Caco-2 (cell line): ENCODE measurements around the gene EPB41L4B. TPM values are rescaled to one million over a fixed set of nuclear protein-coding genes. Genes with fewer than 3 reads are reported as not detected.

Experiments used
- BruUV-seq: library from RNA; stranded (reverse); fragments of 400-500 nt; replicated peaks from 2 replicates; lab custom pipeline; 2021; lab: Mats Ljungman, UMichigan
- CTCF ChIA-PET: fragments of 300-600 bp; sonication (Branson Sonifier 250); formaldehyde crosslinking; loops from one replicate; lab custom pipeline; 2022; ENCODE audit warnings: antibody characterized with exemption; lab: Charles Lee
- POLR2A ChIA-PET: fragments of 300-600 bp; sonication (Branson Sonifier 250); formaldehyde crosslinking; loops from one replicate; lab custom pipeline; 2022; ENCODE audit warnings: antibody characterized with exemption; lab: Charles Lee
- DNase-seq, 2 experiments: peaks; one replicate each; pipeline versions ENCODE4 v3.0.0 to v3.0.0-alpha.2; 2020 to 2022
- H3K27me3 ChIP-seq: replicated peaks from 2 replicates; pipeline ENCODE4 v1.6.0; 2011; ENCODE audit warnings: low read length; ENCODE audit not compliant: control insufficient read depth, insufficient read depth
- H3K36me3 ChIP-seq: 2 replicates; pipeline ENCODE4 v1.5.1; 2011; ENCODE audit warnings: low read length; ENCODE audit not compliant: control insufficient read depth, insufficient read depth
- H3K4me1 ChIP-seq: fragments of 250-450 bp; sonication (Bioruptor Pico); 2 replicates; pipeline ENCODE4 v1.5.1; 2020; ENCODE audit warnings: mild to moderate bottlenecking
- H3K4me3 ChIP-seq: 2 replicates; pipeline ENCODE4 v1.5.1; 2011; ENCODE audit warnings: low read depth, mild to moderate bottlenecking, control low read depth, low read length
- H3K9me3 ChIP-seq: fragments of 250-450 bp; sonication (Bioruptor Pico); 2 replicates; pipeline ENCODE4 v1.5.1; 2020; ENCODE audit warnings: mild to moderate bottlenecking, moderate library complexity
- H3K27ac Mint-ChIP-seq: one replicate; pipeline ENCODE4 v1.8.0; 2022; ENCODE audit warnings: mixed read lengths; ENCODE audit not compliant: unreplicated experiment
- H3K27me3 Mint-ChIP-seq: one replicate; pipeline ENCODE4 v1.8.0; 2022; ENCODE audit warnings: mixed read lengths; ENCODE audit not compliant: insufficient read depth, unreplicated experiment
- H3K36me3 Mint-ChIP-seq: one replicate; pipeline ENCODE4 v1.8.0; 2022; ENCODE audit warnings: mild to moderate bottlenecking, mixed read lengths; ENCODE audit not compliant: insufficient read depth, unreplicated experiment
- H3K4me1 Mint-ChIP-seq: one replicate; pipeline ENCODE4 v1.8.0; 2022; ENCODE audit warnings: low read depth, mixed read lengths; ENCODE audit not compliant: unreplicated experiment
- H3K4me3 Mint-ChIP-seq: one replicate; pipeline ENCODE4 v1.8.0; 2022; ENCODE audit warnings: mild to moderate bottlenecking, moderate library complexity, mixed read lengths; ENCODE audit not compliant: unreplicated experiment
- H3K9me3 Mint-ChIP-seq: one replicate; pipeline ENCODE4 v1.8.0; 2022; ENCODE audit warnings: mixed read lengths; ENCODE audit not compliant: unreplicated experiment
- intact Hi-C: fragments of 100-400 bp; cut with micrococcal nuclease; formaldehyde crosslinking; loops from one replicate; pipeline ENCODE4 v1.10.0; 2022; ENCODE audit not compliant: unreplicated experiment
- total RNA-seq: library from RNA; stranded (reverse); gene quantifications from 2 replicates; pipeline ENCODE4 v1.2.3, GENCODE V29; 2022
- TF ChIP-seq, protein P1 (sequence below), 2 experiments: fragments of 200-600 bp in 1 of 2; IDR thresholded peaks; 1 replicate in 1 of 2; 2 replicates in 1 of 2; pipeline versions ENCODE4 v1.5.1 to v1.8.0; 2011 to 2022; ENCODE audit warnings: antibody characterized with exemption in 1 of 2, control low read depth in 1 of 2, inconsistent platforms in 1 of 2, low read depth in 1 of 2, low read length in 1 of 2, mild to moderate bottlenecking in 1 of 2, moderate library complexity in 1 of 2; ENCODE audit not compliant: insufficient read depth in 1 of 2, severe bottlenecking in 1 of 2, unreplicated experiment in 1 of 2

The EPB41L4B gene
- total RNA-seq, 1 experiment from 2014 or later: 16.3 TPM

DNA sequence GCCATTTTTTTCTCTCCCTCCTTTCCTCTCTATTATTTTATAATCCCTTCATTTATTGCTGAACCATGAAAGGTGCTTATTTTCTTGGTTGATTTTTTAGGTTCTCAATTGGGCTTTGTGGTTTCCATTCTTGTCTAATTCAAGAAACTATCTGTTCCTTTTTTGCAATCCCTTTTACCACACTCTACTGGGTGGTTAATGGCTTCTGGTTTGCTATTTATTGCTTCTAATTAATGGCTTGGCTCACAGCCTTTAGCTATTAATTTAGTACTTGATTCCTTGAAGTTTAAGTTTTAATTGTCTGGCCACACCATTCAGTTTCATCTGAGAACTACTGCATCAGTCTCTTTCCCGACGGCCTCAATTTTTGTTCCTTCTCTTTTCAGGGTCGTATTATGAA lies 159.4 kb downstream of the EPB41L4B start:
- Histone ChIP-seq H3K36me3 (no peaks in the 10 kb centered on the region), H3K4me1 (peaks cover 14% of the 10 kb centered on the region), H3K4me3 (no peak overlapping the region), H3K9me3 (no peaks in the 10 kb centered on the region), H3K27me3 (no peaks in the 10 kb centered on the region)
- intact Hi-C loops: no loop called here
- CTCF ChIA-PET: no interaction called here
- no peak for DNase-seq
- Mint-ChIP-seq H3K9me3 (peaks cover 10% of the 10 kb centered on the region), H3K36me3 (no peaks in the 10 kb centered on the region), H3K27ac (no peak overlapping the region), H3K27me3 (no peaks in the 10 kb centered on the region), H3K4me1 (peaks cover 7% of the 10 kb centered on the region), H3K4me3 (no peak overlapping the region)
- TF ChIP-seq, protein P1, sequence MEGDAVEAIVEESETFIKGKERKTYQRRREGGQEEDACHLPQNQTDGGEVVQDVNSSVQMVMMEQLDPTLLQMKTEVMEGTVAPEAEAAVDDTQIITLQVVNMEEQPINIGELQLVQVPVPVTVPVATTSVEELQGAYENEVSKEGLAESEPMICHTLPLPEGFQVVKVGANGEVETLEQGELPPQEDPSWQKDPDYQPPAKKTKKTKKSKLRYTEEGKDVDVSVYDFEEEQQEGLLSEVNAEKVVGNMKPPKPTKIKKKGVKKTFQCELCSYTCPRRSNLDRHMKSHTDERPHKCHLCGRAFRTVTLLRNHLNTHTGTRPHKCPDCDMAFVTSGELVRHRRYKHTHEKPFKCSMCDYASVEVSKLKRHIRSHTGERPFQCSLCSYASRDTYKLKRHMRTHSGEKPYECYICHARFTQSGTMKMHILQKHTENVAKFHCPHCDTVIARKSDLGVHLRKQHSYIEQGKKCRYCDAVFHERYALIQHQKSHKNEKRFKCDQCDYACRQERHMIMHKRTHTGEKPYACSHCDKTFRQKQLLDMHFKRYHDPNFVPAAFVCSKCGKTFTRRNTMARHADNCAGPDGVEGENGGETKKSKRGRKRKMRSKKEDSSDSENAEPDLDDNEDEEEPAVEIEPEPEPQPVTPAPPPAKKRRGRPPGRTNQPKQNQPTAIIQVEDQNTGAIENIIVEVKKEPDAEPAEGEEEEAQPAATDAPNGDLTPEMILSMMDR (IDR thresholded peaks at IDR 0.05; ENCODE audit: insufficient read depth in 1 of 2, low read depth in 1 of 2, low read length in 1 of 2, severe bottlenecking in 1 of 2, unreplicated experiment in 1 of 2): no peak
- no TSS peak for BruUV-seq
- POLR2A ChIA-PET: no interaction called here

DNA sequence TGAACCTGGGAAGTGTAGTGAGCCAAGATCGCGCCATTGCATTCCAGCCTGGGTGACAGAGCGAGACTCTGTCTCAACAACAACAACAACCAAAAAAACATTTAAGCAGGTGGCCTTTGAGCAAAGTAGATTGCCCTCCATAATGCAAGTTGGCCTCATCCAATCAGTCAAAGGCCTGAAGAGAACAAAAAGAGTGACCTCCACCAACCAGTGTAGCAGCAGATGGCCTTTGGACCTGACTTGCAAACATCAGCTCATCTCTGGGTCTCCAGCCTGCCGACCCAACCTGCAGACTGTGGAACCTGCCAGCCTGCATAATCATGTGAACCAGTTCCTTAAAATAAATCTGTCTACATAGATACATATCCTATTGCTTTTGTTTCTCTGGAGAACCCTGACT lies 161.3 kb downstream of the EPB41L4B start:
- Mint-ChIP-seq H3K27me3 (no peaks in the 10 kb centered on the region), H3K27ac (no peak overlapping the region), H3K36me3 (no peaks in the 10 kb centered on the region), H3K9me3 (peaks cover 10% of the 10 kb centered on the region), H3K4me1 (peaks cover 7% of the 10 kb centered on the region), H3K4me3 (no peak overlapping the region)
- no peaks in the 10 kb centered on the region for H3K36me3 ChIP-seq
- POLR2A ChIA-PET: no interaction called here
- CTCF ChIA-PET: no interaction called here
- H3K4me1 ChIP-seq: peaks cover 14% of the 10 kb centered on the region
- intact Hi-C loops: no loop called here
- TF ChIP-seq, protein P1 (IDR thresholded peaks at IDR 0.05; ENCODE audit: insufficient read depth in 1 of 2, low read depth in 1 of 2, low read length in 1 of 2, severe bottlenecking in 1 of 2, unreplicated experiment in 1 of 2): no peak
- BruUV-seq: no TSS peak
- no peaks in the 10 kb centered on the region for H3K27me3 ChIP-seq
- H3K4me3 ChIP-seq: no peak overlapping the region
- no peaks in the 10 kb centered on the region for H3K9me3 ChIP-seq
- DNase-seq: no peak

DNA sequence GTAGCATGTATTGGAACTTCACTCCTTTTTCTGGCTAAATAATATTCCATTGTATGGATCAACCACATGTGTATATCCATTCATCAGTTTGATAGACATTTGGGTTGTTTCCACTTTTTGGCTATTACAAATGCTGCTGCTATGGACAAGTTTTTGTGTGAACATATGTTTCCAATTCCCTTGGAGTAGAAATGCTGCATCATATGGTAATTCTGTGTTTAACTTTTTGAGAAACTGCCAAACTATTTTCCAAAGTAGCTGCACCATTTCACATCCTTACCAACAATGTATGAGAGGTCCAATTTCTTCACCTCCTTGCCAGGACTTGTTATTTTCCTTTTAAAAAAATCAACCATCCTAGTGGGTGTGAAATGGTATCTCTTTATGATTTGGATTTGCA lies 162.2 kb downstream of the EPB41L4B start:
- H3K9me3 ChIP-seq: peaks cover 3% of the 10 kb centered on the region; the same call in 1 of the 2 replicates
- no peaks in the 10 kb centered on the region for H3K36me3 ChIP-seq
- Mint-ChIP-seq H3K36me3 (no peaks in the 10 kb centered on the region), H3K27ac (no peak overlapping the region), H3K9me3 (peaks cover 10% of the 10 kb centered on the region), H3K4me1 (peaks cover 7% of the 10 kb centered on the region), H3K27me3 (no peaks in the 10 kb centered on the region), H3K4me3 (no peak overlapping the region)
- ChIA-PET CTCF (no interaction called here), POLR2A (no interaction called here)
- H3K27me3 ChIP-seq: no peaks in the 10 kb centered on the region
- peaks cover 14% of the 10 kb centered on the region for H3K4me1 ChIP-seq
- intact Hi-C loops: no loop called here
- TF ChIP-seq, protein P1 (IDR thresholded peaks at IDR 0.05; ENCODE audit: insufficient read depth in 1 of 2, low read depth in 1 of 2, low read length in 1 of 2, severe bottlenecking in 1 of 2, unreplicated experiment in 1 of 2): no peak
- no peak overlapping the region for H3K4me3 ChIP-seq
- DNase-seq: no peak
- BruUV-seq: no TSS peak
